ENCODE results near the gene UPK3A. TPM values are rescaled to one million over a fixed set of nuclear protein-coding genes. Genes with fewer than 3 reads are reported as not detected.

Gene UPK3A
- total RNA-seq, 1 donor from 2014 or later: 0.29 TPM

- Mint-ChIP-seq H3K36me3 (no peaks in the 10 kb centered on the region), H3K4me3 (no peak overlapping the region), H3K27me3 (peaks cover 41% of the 10 kb centered on the region), H3K27ac (no peak overlapping the region), H3K9me3 (no peaks in the 10 kb centered on the region), H3K4me1 (ENCODE audit: unreplicated experiment) (peaks cover 6% of the 10 kb centered on the region)
- no peak for DNase-seq (ENCODE audit: extremely low spot score, unreplicated experiment)
- TF ChIP-seq, protein P1, sequence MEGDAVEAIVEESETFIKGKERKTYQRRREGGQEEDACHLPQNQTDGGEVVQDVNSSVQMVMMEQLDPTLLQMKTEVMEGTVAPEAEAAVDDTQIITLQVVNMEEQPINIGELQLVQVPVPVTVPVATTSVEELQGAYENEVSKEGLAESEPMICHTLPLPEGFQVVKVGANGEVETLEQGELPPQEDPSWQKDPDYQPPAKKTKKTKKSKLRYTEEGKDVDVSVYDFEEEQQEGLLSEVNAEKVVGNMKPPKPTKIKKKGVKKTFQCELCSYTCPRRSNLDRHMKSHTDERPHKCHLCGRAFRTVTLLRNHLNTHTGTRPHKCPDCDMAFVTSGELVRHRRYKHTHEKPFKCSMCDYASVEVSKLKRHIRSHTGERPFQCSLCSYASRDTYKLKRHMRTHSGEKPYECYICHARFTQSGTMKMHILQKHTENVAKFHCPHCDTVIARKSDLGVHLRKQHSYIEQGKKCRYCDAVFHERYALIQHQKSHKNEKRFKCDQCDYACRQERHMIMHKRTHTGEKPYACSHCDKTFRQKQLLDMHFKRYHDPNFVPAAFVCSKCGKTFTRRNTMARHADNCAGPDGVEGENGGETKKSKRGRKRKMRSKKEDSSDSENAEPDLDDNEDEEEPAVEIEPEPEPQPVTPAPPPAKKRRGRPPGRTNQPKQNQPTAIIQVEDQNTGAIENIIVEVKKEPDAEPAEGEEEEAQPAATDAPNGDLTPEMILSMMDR (conservative IDR thresholded peaks at IDR 0.05): no peak
Measured at GRCh38 chr22:45286854-45287551, 2.3 kb downstream of the UPK3A start.

GRCh38 chr22:45290410-45290936 is 5.7 kb downstream of the UPK3A start:
- Mint-ChIP-seq H3K4me1 (ENCODE audit: unreplicated experiment) (peaks cover under 1% of the 10 kb centered on the region), H3K9me3 (no peaks in the 10 kb centered on the region), H3K36me3 (no peaks in the 10 kb centered on the region), H3K4me3 (no peak overlapping the region), H3K27me3 (peaks cover 19% of the 10 kb centered on the region), H3K27ac (no peak overlapping the region)
- DNase-seq (ENCODE audit: extremely low spot score, unreplicated experiment): no peak
- TF ChIP-seq, protein P1 (conservative IDR thresholded peaks at IDR 0.05): no peak

- Mint-ChIP-seq H3K4me1 (ENCODE audit: unreplicated experiment) (no peaks in the 10 kb centered on the region), H3K9me3 (no peaks in the 10 kb centered on the region), H3K27ac (no peak overlapping the region), H3K36me3 (no peaks in the 10 kb centered on the region), H3K27me3 (peaks cover 12% of the 10 kb centered on the region), H3K4me3 (no peak overlapping the region)
- TF ChIP-seq, protein P1 (conservative IDR thresholded peaks at IDR 0.05): no peak
- DNase-seq (ENCODE audit: extremely low spot score, unreplicated experiment): no peak
Measured at GRCh38 chr22:45291061-45291930, 6.5 kb downstream of the UPK3A start.

GRCh38 chr22:45291931-45292290 is 7.2 kb downstream of the UPK3A start:
- DNase-seq (ENCODE audit: extremely low spot score, unreplicated experiment): no peak
- Mint-ChIP-seq H3K4me1 (ENCODE audit: unreplicated experiment) (no peaks in the 10 kb centered on the region), H3K4me3 (no peak overlapping the region), H3K27ac (no peak overlapping the region), H3K27me3 (peaks cover 6% of the 10 kb centered on the region), H3K36me3 (no peaks in the 10 kb centered on the region), H3K9me3 (no peaks in the 10 kb centered on the region)
- TF ChIP-seq, protein P1 (conservative IDR thresholded peaks at IDR 0.05): no peak

- Mint-ChIP-seq H3K27me3 (peaks cover 4% of the 10 kb centered on the region), H3K27ac (no peak overlapping the region), H3K9me3 (no peaks in the 10 kb centered on the region), H3K4me3 (no peak overlapping the region), H3K4me1 (ENCODE audit: unreplicated experiment) (no peaks in the 10 kb centered on the region), H3K36me3 (no peaks in the 10 kb centered on the region)
- TF ChIP-seq, protein P1 (conservative IDR thresholded peaks at IDR 0.05): no peak
- DNase-seq (ENCODE audit: extremely low spot score, unreplicated experiment): no peak
Measured at GRCh38 chr22:45292731-45293442, 8.1 kb downstream of the UPK3A start.

Measured in type B pancreatic cell (in vitro differentiated cells).